Measurements from ENCODE around the gene LIN7A. TPM values are rescaled to one million over a fixed set of nuclear protein-coding genes. Genes with fewer than 3 reads are reported as not detected.

Gene LIN7A
- total RNA-seq, 1 donor from 2014 or later, result 0.07 TPM

- no peak for DNase-seq (ENCODE audit: low read depth, low spot score)
These were observed 175.9 kb downstream of the LIN7A start for GRCh38 chr12:80761838-80762237.

- DNase-seq (ENCODE audit: low read depth, low spot score), result no peak
These were observed 180.9 kb downstream of the LIN7A start for GRCh38 chr12:80756875-80757274.

- DNase-seq (ENCODE audit: low read depth, low spot score), result no peak
These were observed 183.5 kb downstream of the LIN7A start for GRCh38 chr12:80754274-80754673.

- DNase-seq (ENCODE audit: low read depth, low spot score), result no peak
These were observed 185.3 kb downstream of the LIN7A start for GRCh38 chr12:80752464-80752863.

- DNase-seq (ENCODE audit: low read depth, low spot score), result no peak
These were observed 188.3 kb downstream of the LIN7A start for GRCh38 chr12:80749456-80749855.

GRCh38 chr12:80747800-80748199 lies 189.9 kb downstream of the LIN7A start:
- no peak for DNase-seq (ENCODE audit: low read depth, low spot score)

- DNase-seq (ENCODE audit: low read depth, low spot score), result no peak
These were observed 191.8 kb downstream of the LIN7A start for GRCh38 chr12:80745851-80746505.

Other genes with a start within 250 kb of the LIN7A start
- gene MYF6, start 230.3 kb downstream of the LIN7A start, total RNA-seq, result not detected in 2 replicates
- gene MYF5, start 221.0 kb downstream of the LIN7A start, total RNA-seq, result not detected in 2 replicates
- 0.07 TPM in 1 of 2 replicates, not detected in the other for gene ACSS3, start 140.1 kb upstream of the LIN7A start, total RNA-seq

Measured in pulmonary artery endothelial cell (primary cell).